GM23338 (cell line): ENCODE results near the gene MAGI1. TPM values are rescaled to one million over a fixed set of nuclear protein-coding genes. Genes with fewer than 3 reads are reported as not detected.

Source experiments
- ATAC-seq: fragments of 200-7000 bp; cut with Tn5 transposase; 3 replicates; pipeline ENCODE4 v1.9.1; 2020
- DNase-seq: peaks from one replicate; pipeline ENCODE4 v3.0.0-alpha.2; 2015; ENCODE audit warnings: low spot score
- H2AFZ ChIP-seq: fragments of 200-600 bp; sonication (generic); 2 replicates; pipeline ENCODE4 v1.8.0; 2016; ENCODE audit warnings: antibody characterized with exemption, mild to moderate bottlenecking, moderate library complexity
- H3F3A ChIP-seq: fragments of 200-600 bp; sonication (generic); replicated peaks from 2 replicates; pipeline ENCODE4 v1.8.0; 2017; ENCODE audit warnings: antibody characterized with exemption, mixed run types, low read depth
- H3K27ac ChIP-seq: fragments of 200-600 bp; sonication (generic); 2 replicates; pipeline ENCODE4 v1.6.1; 2016; ENCODE audit warnings: low read depth
- H3K27me3 ChIP-seq: fragments of 200-600 bp; sonication (generic); 2 replicates; pipeline ENCODE4 v1.8.0; 2016; ENCODE audit warnings: mild to moderate bottlenecking, mixed run types, moderate library complexity; ENCODE audit not compliant: insufficient read depth
- H3K36me3 ChIP-seq: fragments of 200-600 bp; sonication (generic); 2 replicates; pipeline ENCODE4 v1.8.0; 2016; ENCODE audit warnings: mild to moderate bottlenecking; ENCODE audit not compliant: insufficient read depth
- H3K4me1 ChIP-seq: fragments of 200-600 bp; sonication (generic); 2 replicates; pipeline ENCODE4 v1.8.0; 2016; ENCODE audit warnings: mild to moderate bottlenecking, moderate library complexity; ENCODE audit not compliant: insufficient read depth
- H3K4me2 ChIP-seq: fragments of 200-600 bp; sonication (generic); 2 replicates; pipeline ENCODE4 v1.7.1; 2017; ENCODE audit warnings: mixed run types
- H3K4me3 ChIP-seq: fragments of 200-600 bp; sonication (generic); 2 replicates; pipeline ENCODE4 v1.6.1; 2016; ENCODE audit warnings: mixed run types
- H3K79me2 ChIP-seq: fragments of 200-600 bp; sonication (generic); replicated peaks from 2 replicates; pipeline ENCODE4 v1.8.0; 2017; ENCODE audit warnings: mild to moderate bottlenecking; ENCODE audit not compliant: insufficient read depth
- H3K9me2 ChIP-seq: fragments of 200-600 bp; sonication (generic); 2 replicates; pipeline ENCODE4 v1.8.0; 2017; ENCODE audit not compliant: insufficient read depth
- H4K20me1 ChIP-seq: fragments of 200-600 bp; sonication (generic); replicated peaks from 2 replicates; pipeline ENCODE4 v1.8.0; 2017; ENCODE audit warnings: mild to moderate bottlenecking; ENCODE audit not compliant: insufficient read depth
- H3K27ac Mint-ChIP-seq: 2 replicates; pipeline ENCODE4 v1.8.0; 2020; ENCODE audit warnings: inconsistent platforms, mild to moderate bottlenecking, moderate library complexity, mixed read lengths
- H3K27me3 Mint-ChIP-seq: 3 replicates; pipeline ENCODE4 v1.8.0; 2022; ENCODE audit warnings: low read depth, mild to moderate bottlenecking, moderate library complexity, mixed read lengths, inconsistent platforms; ENCODE audit not compliant: insufficient read depth, poor library complexity
- H3K36me3 Mint-ChIP-seq: 3 replicates; pipeline ENCODE4 v1.8.0; 2021; ENCODE audit warnings: low read depth, mild to moderate bottlenecking, inconsistent platforms, moderate library complexity, mixed read lengths
- H3K4me1 Mint-ChIP-seq: 3 replicates; pipeline ENCODE4 v1.8.0; 2020; ENCODE audit warnings: mild to moderate bottlenecking, inconsistent platforms, mixed read lengths
- H3K4me3 Mint-ChIP-seq: 3 replicates; pipeline ENCODE4 v1.8.0; 2021; ENCODE audit warnings: moderate library complexity, mild to moderate bottlenecking, inconsistent platforms, mixed read lengths
- H3K9me3 Mint-ChIP-seq: 3 replicates; pipeline ENCODE4 v1.8.0; 2020; ENCODE audit warnings: moderate library complexity, mild to moderate bottlenecking, inconsistent platforms, mixed read lengths
- CREB1 ChIP-seq: fragments of 250-450 bp; sonication (Bioruptor Pico); IDR thresholded peaks from 2 replicates; pipeline ENCODE4 v1.5.0; 2020; ENCODE audit warnings: low read depth, mild to moderate bottlenecking, moderate library complexity
- CTCF ChIP-seq, 2 experiments: fragments of 200-600 bp in 1 of 2; sonication (generic) in 1 of 2; conservative IDR thresholded peaks; 2 replicates each; pipeline versions ENCODE4 v1.5.1 to v1.6.1; 2016 to 2017; ENCODE audit warnings: antibody characterized with exemption in 2 of 2, low read depth in 2 of 2, mild to moderate bottlenecking in 2 of 2, moderate library complexity in 1 of 2
- ETS1 ChIP-seq: IDR thresholded peaks from 2 replicates; pipeline ENCODE4 v1.6.1; 2016; ENCODE audit warnings: antibody characterized with exemption
- EZH2 ChIP-seq: fragments of 200-600 bp; sonication (generic); IDR thresholded peaks from one replicate; pipeline ENCODE4 v1.8.0; 2017; ENCODE audit warnings: antibody characterized with exemption, mild to moderate bottlenecking, low read depth; ENCODE audit not compliant: unreplicated experiment
- EZH2phosphoT487 ChIP-seq: fragments of 200-600 bp; sonication (generic); IDR thresholded peaks from one replicate; pipeline ENCODE4 v1.8.1; 2018; ENCODE audit warnings: antibody characterized with exemption; ENCODE audit not compliant: unreplicated experiment
- JUNB ChIP-seq: IDR thresholded peaks from one replicate; pipeline ENCODE4 v1.6.1; 2016; ENCODE audit warnings: antibody characterized with exemption; ENCODE audit not compliant: unreplicated experiment
- NANOG ChIP-seq: IDR thresholded peaks from 2 replicates; pipeline ENCODE4 v1.6.1; 2016; ENCODE audit warnings: antibody characterized with exemption, borderline replicate concordance
- POLR2AphosphoS5 ChIP-seq: IDR thresholded peaks from 2 replicates; pipeline ENCODE4 v1.6.1; 2016; ENCODE audit warnings: antibody characterized with exemption, low read depth
- REST ChIP-seq: IDR thresholded peaks from one replicate; pipeline ENCODE4 v1.6.1; 2018; ENCODE audit warnings: antibody characterized with exemption; ENCODE audit not compliant: unreplicated experiment
- STAT1 ChIP-seq: IDR thresholded peaks from one replicate; pipeline ENCODE4 v1.6.1; 2016; ENCODE audit warnings: antibody characterized with exemption; ENCODE audit not compliant: unreplicated experiment
- ZNF114 ChIP-seq: fragments of 250-450 bp; sonication (Bioruptor Pico); IDR thresholded peaks from 2 replicates; pipeline ENCODE4 v1.5.0; 2020; ENCODE audit warnings: mild to moderate bottlenecking, moderate library complexity
- ZNF331 ChIP-seq: fragments of 250-450 bp; sonication (Bioruptor Pico); IDR thresholded peaks from 2 replicates; pipeline ENCODE4 v1.5.0; 2020; ENCODE audit warnings: low read depth, mild to moderate bottlenecking, moderate library complexity
- ZNF462 ChIP-seq: fragments of 250-450 bp; sonication (Bioruptor Pico); IDR thresholded peaks from 2 replicates; pipeline ENCODE4 v1.5.0; 2020; ENCODE audit warnings: mild to moderate bottlenecking, moderate library complexity
- polyA plus RNA-seq: library from polyadenylated mRNA; unstranded; fragments of >200 nt; fragmentation: Nextera tagmentation; extraction: Ambion mirVana; gene quantifications from 2 replicates; pipeline ENCODE4 v1.2.1, GENCODE V29; 2016
- total RNA-seq: library from RNA; depleted of rRNA; stranded (reverse); fragments of >200 nt; shearing (Covaris generic); gene quantifications from 2 replicates; pipeline ENCODE4 v1.2.3, GENCODE V29; 2014

The MAGI1 gene
- total and polyA plus RNA-seq, 2 experiments from 2014 or later, result 27.4 to 71.2 TPM

GRCh38 chr3:65787827-65788226 lies 250.9 kb downstream of the MAGI1 start:
- Mint-ChIP-seq H3K4me3 (no peak overlapping the region), H3K27ac (no peak overlapping the region), H3K9me3 (no peaks in the 10 kb centered on the region), H3K27me3 (peaks cover 4% of the 10 kb centered on the region), H3K36me3 (no peaks in the 10 kb centered on the region), H3K4me1 (peaks cover 10% of the 10 kb centered on the region)
- peaks cover 22% of the 10 kb centered on the region for H3K79me2 ChIP-seq
- H3K4me3 ChIP-seq, result no peak overlapping the region
- H3K4me1 ChIP-seq, result no peaks in the 10 kb centered on the region; the same call in 1 of the 2 replicates
- no peaks in the 10 kb centered on the region for H3F3A ChIP-seq
- no peak overlapping the region for H2AFZ ChIP-seq
- ATAC-seq, result no peak
- H3K27ac ChIP-seq, result no peak overlapping the region
- no peak overlapping the region for H3K4me2 ChIP-seq
- TF ChIP-seq CTCF (conservative IDR thresholded peaks at IDR 0.05; ENCODE audit: low read depth in 2 of 2) (no peak), CREB1 (no peak), EZH2phosphoT487 (no peak), REST (no peak), ZNF462 (no peak), ETS1 (no peak), POLR2AphosphoS5 (no peak), EZH2 (no peak), ZNF114 (no peak), NANOG (no peak), JUNB (no peak), ZNF331 (CRISPR knock-in tag) (no peak), STAT1 (no peak)
- H3K36me3 ChIP-seq, result no peaks in the 10 kb centered on the region
- no peak for DNase-seq
- no peaks in the 10 kb centered on the region for H3K9me2 ChIP-seq
- no peaks in the 10 kb centered on the region for H3K27me3 ChIP-seq
- H4K20me1 ChIP-seq, result peaks cover 14% of the 10 kb centered on the region; the same call in 1 of the 2 replicates
